NK-92 treated with Interleukin-12 subunit alpha and Interleukin-12 subunit beta, amount 100 ng/mL, for 24 hours (cell line): ENCODE data around the gene MAN1A1.

ENCODE experiments used
- DNase-seq: peaks from one replicate; lab custom pipeline; 2025; lab: John Stamatoyannopoulos, UW

The MAN1A1 gene

DNA sequence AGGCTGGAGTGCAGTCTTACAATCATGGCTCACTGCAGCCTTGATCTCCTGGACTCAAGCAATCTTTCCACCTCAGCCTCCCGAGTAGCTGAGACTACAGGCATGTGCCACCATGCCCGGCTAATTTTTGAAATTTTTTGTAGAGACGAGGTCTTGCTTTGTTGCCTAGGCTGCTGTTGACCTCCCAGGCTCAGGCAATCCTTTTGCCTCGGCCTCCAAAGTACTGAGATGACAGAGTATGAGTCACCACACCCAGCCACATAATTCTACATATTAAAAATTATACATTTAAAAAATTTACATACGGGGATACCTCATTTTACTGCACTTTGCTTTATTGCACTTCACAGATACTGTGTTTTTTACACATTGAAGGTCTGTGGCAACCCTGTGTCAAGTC, 115.1 kb downstream of the MAN1A1 start:
- DNase-seq, result no peak

- DNase-seq, result no peak
Measured at GRCh38 chr6:119233312-119233984, 116.1 kb downstream of the MAN1A1 start.

GRCh38 chr6:119231394-119231793, 118.2 kb downstream of the MAN1A1 start:
- no peak for DNase-seq

- no peak for DNase-seq
Measured at GRCh38 chr6:119230160-119230559, 119.4 kb downstream of the MAN1A1 start.

GRCh38 chr6:119227377-119227776, 122.2 kb downstream of the MAN1A1 start:
- no peak for DNase-seq

DNA sequence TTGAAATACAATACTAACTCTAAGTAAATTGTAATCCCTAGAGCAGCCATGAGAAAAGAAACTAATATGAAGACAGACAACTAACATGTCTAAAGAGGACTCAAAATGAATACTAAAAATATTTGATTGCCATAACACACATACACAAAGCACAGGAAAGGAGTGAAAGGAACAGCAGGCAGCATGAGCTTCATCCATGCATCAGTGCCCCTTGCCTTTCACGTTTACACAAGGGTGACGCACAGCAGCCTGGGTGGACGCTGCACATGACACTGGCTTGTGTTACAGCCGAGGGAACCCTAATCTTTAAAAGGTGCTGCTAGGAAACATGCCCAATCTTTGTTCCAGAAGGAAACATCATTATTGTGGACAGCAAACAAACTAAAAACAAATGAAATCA, 123.5 kb downstream of the MAN1A1 start:
- no peak for DNase-seq

DNA sequence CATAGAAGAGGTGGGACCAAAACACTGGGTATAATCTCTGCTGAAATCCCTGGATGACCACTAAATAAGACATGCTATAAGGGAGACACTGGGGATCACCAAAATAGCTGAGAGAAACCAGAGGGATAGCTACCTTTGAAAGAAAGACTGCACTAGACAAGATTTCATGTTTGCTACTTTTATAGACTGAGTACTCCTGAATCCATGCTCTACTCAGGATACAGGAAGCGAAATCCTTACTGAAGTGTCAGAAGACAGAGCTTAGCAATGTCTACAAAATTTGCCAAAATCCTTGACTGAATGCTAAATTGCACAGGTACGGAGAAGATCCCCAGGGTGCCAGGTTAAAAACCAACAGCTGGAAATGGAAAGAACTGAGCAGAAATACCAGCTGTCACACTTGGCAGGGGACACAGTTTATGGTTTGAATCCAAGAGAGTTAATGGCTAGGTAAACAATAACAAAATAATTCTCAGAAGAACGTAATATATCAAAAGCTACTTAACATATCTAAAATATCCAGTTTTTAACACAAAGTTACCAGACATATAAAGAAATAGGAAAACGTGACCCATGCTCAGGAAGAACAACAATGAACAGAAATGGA, 125.4 kb downstream of the MAN1A1 start:
- DNase-seq, result no peak

GRCh38 chr6:119220452-119220851, 129.1 kb downstream of the MAN1A1 start:
- no peak for DNase-seq

GRCh38 chr6:119218548-119218947, 131.0 kb downstream of the MAN1A1 start:
- no peak for DNase-seq

GRCh38 chr6:119215885-119216590, 133.5 kb downstream of the MAN1A1 start:
- DNase-seq, result no peak

- DNase-seq, result no peak
Measured at GRCh38 chr6:119215309-119215708, 134.3 kb downstream of the MAN1A1 start.

- DNase-seq, result no peak
Measured at GRCh38 chr6:119210596-119210995, 139.0 kb downstream of the MAN1A1 start.

- DNase-seq, result no peak
Measured at GRCh38 chr6:119209452-119210205, 139.9 kb downstream of the MAN1A1 start.

GRCh38 chr6:119207971-119208725, 141.4 kb downstream of the MAN1A1 start:
- no peak for DNase-seq

- no peak for DNase-seq
Measured at GRCh38 chr6:119207327-119207726, 142.2 kb downstream of the MAN1A1 start.

- no peak for DNase-seq
Measured at GRCh38 chr6:119205911-119206618, 143.5 kb downstream of the MAN1A1 start.

- DNase-seq, result no peak
Measured at GRCh38 chr6:119204719-119205118, 144.8 kb downstream of the MAN1A1 start.

DNA sequence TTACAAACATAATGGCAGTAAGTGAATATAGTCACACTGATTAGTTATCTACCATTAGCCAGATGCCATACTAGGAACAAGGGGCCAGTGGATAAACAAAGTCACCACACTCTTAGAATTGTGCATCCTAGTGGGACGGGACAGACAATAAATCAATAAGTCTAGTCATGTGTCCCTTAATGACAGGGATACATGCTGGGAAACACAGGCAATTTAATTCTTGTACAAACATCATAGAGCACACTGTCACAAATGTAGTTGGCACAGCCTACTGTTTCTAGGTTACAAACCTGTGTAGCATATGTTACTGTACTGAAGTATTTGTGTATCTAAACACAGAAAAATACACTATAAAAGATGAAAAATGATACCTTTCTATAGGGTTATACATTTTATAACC, 148.1 kb downstream of the MAN1A1 start:
- no peak for DNase-seq

DNA sequence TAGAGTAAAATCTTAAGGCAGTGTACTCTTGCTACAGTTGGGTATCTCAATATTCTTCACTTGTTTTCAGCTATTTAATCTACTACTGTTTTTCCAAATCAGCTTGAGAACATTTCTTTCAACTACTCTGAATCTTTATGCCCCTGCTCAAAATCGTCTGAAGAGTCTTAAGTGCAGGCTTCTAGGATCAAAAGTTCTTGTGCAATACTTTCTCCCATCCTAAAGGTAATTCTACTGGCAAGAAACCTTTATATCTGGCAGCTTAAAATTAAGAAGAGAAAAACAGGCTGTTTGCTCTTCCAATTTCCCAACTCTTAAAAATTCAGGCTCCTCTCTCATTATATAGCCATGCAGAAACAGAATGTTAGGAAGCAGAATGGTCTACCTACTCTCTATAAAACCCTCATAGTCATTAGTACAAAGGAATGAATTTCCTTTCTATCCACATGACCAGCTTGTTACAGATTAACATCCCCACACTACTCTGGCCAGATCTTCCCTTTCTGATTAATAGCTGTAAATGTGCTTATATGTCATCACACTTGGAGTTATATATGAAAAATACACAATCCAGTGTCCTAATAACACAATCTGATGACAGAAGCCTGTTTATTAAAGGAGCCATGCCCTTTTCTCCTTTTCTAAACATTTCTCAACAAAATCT, 148.9 kb downstream of the MAN1A1 start:
- no peak for DNase-seq

DNA sequence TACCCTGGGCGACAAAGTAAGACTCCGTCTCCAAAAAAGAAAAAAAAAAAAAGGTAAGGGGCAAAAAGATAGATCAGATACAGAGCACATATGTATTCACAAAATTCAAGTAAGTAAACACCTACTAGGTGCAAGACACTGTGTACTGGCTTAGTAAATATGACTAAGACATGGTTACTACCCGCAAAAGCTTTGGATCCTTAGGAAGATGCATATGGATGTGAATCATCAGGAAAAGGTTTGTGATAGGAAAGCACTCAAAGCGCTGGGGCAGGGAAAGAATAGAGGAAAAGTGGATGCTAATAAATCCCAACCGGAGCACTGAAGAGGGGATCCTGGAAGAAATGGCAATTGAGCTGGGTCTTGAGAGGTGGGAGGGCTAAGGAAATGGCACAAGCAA, 152.3 kb downstream of the MAN1A1 start:
- DNase-seq, result no peak

- no peak for DNase-seq
Measured at GRCh38 chr6:119196715-119197114, 152.8 kb downstream of the MAN1A1 start.
